Panc1 (cell line): ENCODE data around the gene PDZD2. TPM values are rescaled to one million over a fixed set of nuclear protein-coding genes. Genes with fewer than 3 reads are reported as not detected.

Experiments
- ATAC-seq: fragments of 200-7000 bp; cut with Tn5 transposase; 2 replicates; pipeline ENCODE4 v1.9.1; 2020; ENCODE audit warnings: mild to moderate bottlenecking, moderate library complexity
- BruUV-seq: library from RNA; stranded (reverse); fragments of 400-500 nt; replicated peaks from 2 replicates; lab custom pipeline; 2021; lab: Mats Ljungman, UMichigan
- CTCF ChIA-PET: fragments of 300-600 bp; sonication (Branson Sonifier 250); formaldehyde crosslinking; loops from one replicate; lab custom pipeline; 2022; ENCODE audit warnings: antibody characterized with exemption; lab: Charles Lee
- POLR2A ChIA-PET: fragments of 300-600 bp; sonication (Branson Sonifier 250); formaldehyde crosslinking; loops from one replicate; lab custom pipeline; 2022; ENCODE audit warnings: antibody characterized with exemption; lab: Charles Lee
- DNase-seq: peaks from one replicate; pipeline ENCODE4 v3.0.0-alpha.2; 2010; ENCODE audit warnings: low read depth, low spot score
- H3K27ac ChIP-seq: 2 replicates; pipeline ENCODE4 v1.5.1; 2011; ENCODE audit warnings: mild to moderate bottlenecking, low read length, inconsistent platforms
- H3K27me3 ChIP-seq: fragments of 200-500 bp; sonication (Bioruptor generic); 2 replicates; pipeline ENCODE4 v1.6.0; 2014; ENCODE audit warnings: low read length, inconsistent platforms; ENCODE audit not compliant: control insufficient read depth, insufficient read depth
- H3K36me3 ChIP-seq: fragments of 200-500 bp; sonication (Bioruptor generic); 2 replicates; pipeline ENCODE4 v1.5.1; 2014; ENCODE audit warnings: inconsistent platforms, mild to moderate bottlenecking, low read length, moderate library complexity; ENCODE audit not compliant: control insufficient read depth, insufficient read depth
- H3K4me1 ChIP-seq: 2 replicates; pipeline ENCODE4 v1.5.1; 2011; ENCODE audit warnings: inconsistent platforms, mild to moderate bottlenecking, low read length, moderate library complexity; ENCODE audit not compliant: control insufficient read depth, insufficient read depth
- H3K4me3 ChIP-seq, 2 experiments: 2 replicates each; pipeline ENCODE4 v1.5.1; 2011 to 2012; ENCODE audit warnings: low read depth in 2 of 2, low read length in 2 of 2, mild to moderate bottlenecking in 2 of 2, inconsistent platforms in 1 of 2, moderate library complexity in 1 of 2
- H3K9me3 ChIP-seq: fragments of 200-500 bp; sonication (Bioruptor generic); 2 replicates; pipeline ENCODE4 v1.5.1; 2014; ENCODE audit warnings: low read depth, mild to moderate bottlenecking, inconsistent platforms, low read length, moderate library complexity; ENCODE audit not compliant: control insufficient read depth, insufficient read depth
- POLR2AphosphoS5 ChIP-seq: IDR thresholded peaks from 2 replicates; pipeline ENCODE4 v1.6.1; 2012; ENCODE audit warnings: mild to moderate bottlenecking, low read depth, low read length, moderate library complexity
- SIN3A ChIP-seq: IDR thresholded peaks from 2 replicates; pipeline ENCODE4 v1.6.1; 2012; ENCODE audit warnings: low read depth, mild to moderate bottlenecking, low read length, moderate library complexity, borderline replicate concordance; ENCODE audit not compliant: insufficient read depth
- TCF7L2 ChIP-seq: IDR thresholded peaks from 2 replicates; pipeline ENCODE4 v1.6.1; 2011; ENCODE audit warnings: mild to moderate bottlenecking, low read depth, low read length, inconsistent platforms
- in situ Hi-C: cut with HindIII; loops from 2 replicates; pipeline ENCODE4 v1.10.0; 2016; ENCODE audit warnings: low sequenced_read_pairs, low pct_unique_long_range_greater_than_20kb
- intact Hi-C: fragments of 100-400 bp; cut with micrococcal nuclease; formaldehyde crosslinking; loops from one replicate; pipeline ENCODE4 v1.10.0; 2022; ENCODE audit not compliant: unreplicated experiment
- total RNA-seq: library from RNA; stranded (reverse); gene quantifications from one replicate; pipeline ENCODE4 v1.2.1, GENCODE V29; 2021; ENCODE audit not compliant: unreplicated experiment
- TF ChIP-seq, protein P1 (sequence below), 2 experiments: IDR thresholded peaks; 2 replicates each; pipeline ENCODE4 v1.6.1; 2011 to 2012; ENCODE audit warnings: low read depth in 2 of 2, control low read depth in 1 of 2, low read length in 1 of 2, mild to moderate bottlenecking in 1 of 2, moderate library complexity in 1 of 2; ENCODE audit not compliant: insufficient read depth in 1 of 2
- TF ChIP-seq, protein P2 (sequence below): fragments of 450-650 bp; IDR thresholded peaks from 2 replicates; pipeline ENCODE4 v1.5.1; 2017; ENCODE audit warnings: mild to moderate bottlenecking

Gene PDZD2
- total RNA-seq, 1 experiment from 2014 or later, result 0.10 TPM

DNA sequence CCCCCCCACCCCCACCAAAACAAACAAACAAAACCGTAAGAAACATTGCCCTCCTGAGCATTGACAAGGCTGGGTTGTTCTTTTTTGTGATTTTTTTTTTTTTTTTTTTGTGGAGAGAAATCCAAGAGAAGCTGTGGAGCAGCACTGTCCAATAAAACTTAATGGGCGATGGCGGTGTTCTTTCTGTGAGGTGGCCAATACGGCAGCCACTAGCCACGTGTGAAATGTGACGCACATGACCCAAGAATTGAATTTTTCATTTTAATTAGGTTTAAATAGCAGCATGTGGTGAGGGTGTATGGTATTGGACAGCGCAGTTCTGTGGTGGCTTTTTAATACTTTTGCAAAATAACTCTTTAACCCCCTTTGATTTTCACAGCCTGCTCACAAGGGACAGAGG is 251.1 kb downstream of the PDZD2 start:
- Histone ChIP-seq H3K27ac (no peak overlapping the region), H3K36me3 (no peaks in the 10 kb centered on the region), H3K27me3 (peaks cover 3% of the 10 kb centered on the region), H3K4me3 (no peak overlapping the region), H3K4me1 (no peaks in the 10 kb centered on the region), H3K9me3 (no peaks in the 10 kb centered on the region)
- TF ChIP-seq POLR2AphosphoS5, result no peak
- TF ChIP-seq SIN3A, result no peak
- no peak for TF ChIP-seq TCF7L2
- TF ChIP-seq, protein P1, sequence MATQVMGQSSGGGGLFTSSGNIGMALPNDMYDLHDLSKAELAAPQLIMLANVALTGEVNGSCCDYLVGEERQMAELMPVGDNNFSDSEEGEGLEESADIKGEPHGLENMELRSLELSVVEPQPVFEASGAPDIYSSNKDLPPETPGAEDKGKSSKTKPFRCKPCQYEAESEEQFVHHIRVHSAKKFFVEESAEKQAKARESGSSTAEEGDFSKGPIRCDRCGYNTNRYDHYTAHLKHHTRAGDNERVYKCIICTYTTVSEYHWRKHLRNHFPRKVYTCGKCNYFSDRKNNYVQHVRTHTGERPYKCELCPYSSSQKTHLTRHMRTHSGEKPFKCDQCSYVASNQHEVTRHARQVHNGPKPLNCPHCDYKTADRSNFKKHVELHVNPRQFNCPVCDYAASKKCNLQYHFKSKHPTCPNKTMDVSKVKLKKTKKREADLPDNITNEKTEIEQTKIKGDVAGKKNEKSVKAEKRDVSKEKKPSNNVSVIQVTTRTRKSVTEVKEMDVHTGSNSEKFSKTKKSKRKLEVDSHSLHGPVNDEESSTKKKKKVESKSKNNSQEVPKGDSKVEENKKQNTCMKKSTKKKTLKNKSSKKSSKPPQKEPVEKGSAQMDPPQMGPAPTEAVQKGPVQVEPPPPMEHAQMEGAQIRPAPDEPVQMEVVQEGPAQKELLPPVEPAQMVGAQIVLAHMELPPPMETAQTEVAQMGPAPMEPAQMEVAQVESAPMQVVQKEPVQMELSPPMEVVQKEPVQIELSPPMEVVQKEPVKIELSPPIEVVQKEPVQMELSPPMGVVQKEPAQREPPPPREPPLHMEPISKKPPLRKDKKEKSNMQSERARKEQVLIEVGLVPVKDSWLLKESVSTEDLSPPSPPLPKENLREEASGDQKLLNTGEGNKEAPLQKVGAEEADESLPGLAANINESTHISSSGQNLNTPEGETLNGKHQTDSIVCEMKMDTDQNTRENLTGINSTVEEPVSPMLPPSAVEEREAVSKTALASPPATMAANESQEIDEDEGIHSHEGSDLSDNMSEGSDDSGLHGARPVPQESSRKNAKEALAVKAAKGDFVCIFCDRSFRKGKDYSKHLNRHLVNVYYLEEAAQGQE (IDR thresholded peaks at IDR 0.05; ENCODE audit: insufficient read depth in 1 of 2, low read depth in 2 of 2, low read length in 1 of 2), result no peak
- TF ChIP-seq, protein P2, sequence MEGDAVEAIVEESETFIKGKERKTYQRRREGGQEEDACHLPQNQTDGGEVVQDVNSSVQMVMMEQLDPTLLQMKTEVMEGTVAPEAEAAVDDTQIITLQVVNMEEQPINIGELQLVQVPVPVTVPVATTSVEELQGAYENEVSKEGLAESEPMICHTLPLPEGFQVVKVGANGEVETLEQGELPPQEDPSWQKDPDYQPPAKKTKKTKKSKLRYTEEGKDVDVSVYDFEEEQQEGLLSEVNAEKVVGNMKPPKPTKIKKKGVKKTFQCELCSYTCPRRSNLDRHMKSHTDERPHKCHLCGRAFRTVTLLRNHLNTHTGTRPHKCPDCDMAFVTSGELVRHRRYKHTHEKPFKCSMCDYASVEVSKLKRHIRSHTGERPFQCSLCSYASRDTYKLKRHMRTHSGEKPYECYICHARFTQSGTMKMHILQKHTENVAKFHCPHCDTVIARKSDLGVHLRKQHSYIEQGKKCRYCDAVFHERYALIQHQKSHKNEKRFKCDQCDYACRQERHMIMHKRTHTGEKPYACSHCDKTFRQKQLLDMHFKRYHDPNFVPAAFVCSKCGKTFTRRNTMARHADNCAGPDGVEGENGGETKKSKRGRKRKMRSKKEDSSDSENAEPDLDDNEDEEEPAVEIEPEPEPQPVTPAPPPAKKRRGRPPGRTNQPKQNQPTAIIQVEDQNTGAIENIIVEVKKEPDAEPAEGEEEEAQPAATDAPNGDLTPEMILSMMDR, result no peak
- ChIA-PET CTCF (no interaction called here), POLR2A (no interaction called here)
- intact Hi-C loops (no loop called here), in situ Hi-C loops (no loop called here)
- DNase-seq (no peak), ATAC-seq (no peak)
- no TSS peak for BruUV-seq

DNA sequence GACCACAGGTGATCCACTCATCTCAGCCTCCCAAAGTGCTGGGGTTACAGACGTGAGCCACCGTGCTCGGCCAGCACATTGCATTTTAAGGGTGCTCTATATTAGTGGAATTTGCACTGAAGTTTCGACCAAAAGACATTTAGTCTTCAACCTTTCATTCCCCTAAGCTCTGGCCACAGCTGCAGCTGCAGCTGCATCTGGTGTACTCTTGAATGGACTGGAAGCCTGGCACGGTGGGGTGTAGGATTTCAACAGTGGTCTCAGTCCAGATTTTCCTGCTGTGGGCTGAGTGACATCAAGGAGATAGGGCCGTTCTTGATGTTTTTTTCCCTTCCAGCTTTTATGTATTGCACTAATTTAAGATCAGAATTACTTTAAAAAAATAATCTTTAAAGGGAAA is 255.2 kb downstream of the PDZD2 start:
- ATAC-seq, result no peak
- TF ChIP-seq TCF7L2 (no peak), SIN3A (no peak), POLR2AphosphoS5 (no peak)
- TF ChIP-seq, protein P2, result no peak
- TF ChIP-seq, protein P1 (IDR thresholded peaks at IDR 0.05; ENCODE audit: insufficient read depth in 1 of 2, low read depth in 2 of 2, low read length in 1 of 2), result no peak
- H3K4me3 ChIP-seq, result no peak overlapping the region
- H3K36me3 ChIP-seq, result no peaks in the 10 kb centered on the region
- H3K9me3 ChIP-seq, result no peaks in the 10 kb centered on the region
- no peaks in the 10 kb centered on the region for H3K4me1 ChIP-seq
- in situ Hi-C loops, result no loop called here
- no peak overlapping the region for H3K27ac ChIP-seq
- intact Hi-C loops, result no loop called here
- no TSS peak for BruUV-seq
- H3K27me3 ChIP-seq, result no peaks in the 10 kb centered on the region
- POLR2A ChIA-PET, result no interaction called here
- CTCF ChIA-PET, result no interaction called here
- DNase-seq, result no peak
